Measurements from ENCODE around the gene E2F2.
"Not testable (repeated sequence)": the region's sequence is repeated elsewhere in the genome, so short reads cannot be mapped to it uniquely, and the experiment has no call there.

The E2F2 gene

DNA sequence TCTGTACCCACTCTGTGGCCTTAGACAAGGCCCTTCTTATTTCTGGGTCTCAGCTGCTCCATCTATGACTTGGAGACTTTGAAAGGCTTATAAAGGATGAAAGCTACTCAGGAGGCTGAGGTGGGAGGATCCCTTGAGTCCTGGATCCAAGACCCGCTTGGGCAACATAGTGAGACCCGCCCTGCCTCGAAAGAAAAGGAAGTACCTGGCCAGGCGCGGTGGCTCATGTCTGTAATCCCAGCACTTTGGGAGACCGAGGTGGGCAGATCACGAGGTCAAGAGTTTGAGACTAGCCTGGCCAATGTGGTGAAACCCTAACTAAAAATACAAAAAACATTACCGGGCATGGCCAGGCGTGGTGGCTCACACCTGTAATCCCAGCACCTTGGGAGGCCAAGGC, 14.8 kb upstream of the E2F2 start:
- Histone ChIP-seq H3K36me3 (ENCODE audit: control insufficient read depth, insufficient read depth, low read length) (no peaks in the 10 kb centered on the region), H3K4me1 (ENCODE audit: control insufficient read depth, insufficient read depth, low read length) (peaks cover 15% of the 10 kb centered on the region), H3K9me3 (ENCODE audit: control insufficient read depth, low read length) (no peaks in the 10 kb centered on the region), H3K27me3 (ENCODE audit: control insufficient read depth, insufficient read depth, low read length, poor library complexity, severe bottlenecking) (no peaks in the 10 kb centered on the region), H3K4me3 (ENCODE audit: insufficient read depth, low read depth, low read length) (no peak overlapping the region), H3K27ac (ENCODE audit: insufficient read depth, low read depth, low read length, poor library complexity, severe bottlenecking) (no peak overlapping the region)
- 91 to 95% methylated on average over 9 of the region's 9 CpGs for WGBS, 2 experiments

DNA sequence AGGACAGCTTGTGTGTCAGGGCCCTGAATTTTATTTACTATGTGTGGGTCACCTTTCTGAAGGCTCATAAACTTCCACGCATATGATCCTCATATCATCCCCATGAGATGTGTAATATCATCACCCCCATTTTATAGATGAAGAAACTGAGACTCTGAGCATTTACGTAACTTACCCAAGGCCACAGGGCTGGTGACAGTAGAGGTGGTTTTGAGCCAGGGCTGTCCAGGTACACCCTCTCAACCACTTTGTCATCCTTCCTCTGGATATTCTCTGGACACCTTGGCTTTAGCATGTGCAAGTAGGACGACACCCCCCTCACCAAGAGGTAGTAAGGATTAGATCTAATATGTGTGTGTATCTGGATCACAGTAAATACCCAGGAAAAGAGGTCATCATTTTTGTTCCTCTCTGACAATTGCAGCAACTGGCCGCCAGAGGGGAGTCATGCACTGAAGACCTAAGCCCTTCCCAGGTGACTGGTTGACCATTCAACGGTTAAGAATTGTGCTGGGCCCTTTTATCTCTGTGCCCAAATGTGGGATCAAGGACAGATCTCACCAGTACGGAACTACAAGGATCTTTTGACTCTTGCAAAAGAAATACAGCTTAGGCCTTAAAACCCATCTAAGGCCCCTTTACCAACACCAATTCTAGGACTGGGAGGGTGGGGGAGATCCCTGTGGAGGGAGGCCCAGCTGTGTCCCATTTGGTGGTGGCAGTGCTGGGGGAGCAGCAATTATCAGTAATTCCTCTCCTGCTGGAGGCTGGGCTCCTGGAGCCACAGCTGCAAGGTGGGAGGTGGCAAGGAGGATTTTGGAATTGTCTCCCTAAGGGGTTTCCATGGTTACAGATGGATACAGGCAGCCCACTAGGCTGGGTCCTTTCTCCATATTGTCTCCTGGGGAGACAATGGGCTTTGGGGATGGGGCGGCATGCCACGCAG, 13.7 kb upstream of the E2F2 start:
- Histone ChIP-seq H3K9me3 (ENCODE audit: control insufficient read depth, low read length) (no peaks in the 10 kb centered on the region), H3K27ac (ENCODE audit: insufficient read depth, low read depth, low read length, poor library complexity, severe bottlenecking) (peak overlapping the region; percentile 22), H3K4me1 (ENCODE audit: control insufficient read depth, insufficient read depth, low read length) (peaks cover 10% of the 10 kb centered on the region), H3K36me3 (ENCODE audit: control insufficient read depth, insufficient read depth, low read length) (no peaks in the 10 kb centered on the region), H3K4me3 (ENCODE audit: insufficient read depth, low read depth, low read length) (no peak overlapping the region), H3K27me3 (ENCODE audit: control insufficient read depth, insufficient read depth, low read length, poor library complexity, severe bottlenecking) (no peaks in the 10 kb centered on the region)
- 28 to 39% methylated on average over 7 to 8 of the region's 8 CpGs for WGBS, 2 experiments

DNA sequence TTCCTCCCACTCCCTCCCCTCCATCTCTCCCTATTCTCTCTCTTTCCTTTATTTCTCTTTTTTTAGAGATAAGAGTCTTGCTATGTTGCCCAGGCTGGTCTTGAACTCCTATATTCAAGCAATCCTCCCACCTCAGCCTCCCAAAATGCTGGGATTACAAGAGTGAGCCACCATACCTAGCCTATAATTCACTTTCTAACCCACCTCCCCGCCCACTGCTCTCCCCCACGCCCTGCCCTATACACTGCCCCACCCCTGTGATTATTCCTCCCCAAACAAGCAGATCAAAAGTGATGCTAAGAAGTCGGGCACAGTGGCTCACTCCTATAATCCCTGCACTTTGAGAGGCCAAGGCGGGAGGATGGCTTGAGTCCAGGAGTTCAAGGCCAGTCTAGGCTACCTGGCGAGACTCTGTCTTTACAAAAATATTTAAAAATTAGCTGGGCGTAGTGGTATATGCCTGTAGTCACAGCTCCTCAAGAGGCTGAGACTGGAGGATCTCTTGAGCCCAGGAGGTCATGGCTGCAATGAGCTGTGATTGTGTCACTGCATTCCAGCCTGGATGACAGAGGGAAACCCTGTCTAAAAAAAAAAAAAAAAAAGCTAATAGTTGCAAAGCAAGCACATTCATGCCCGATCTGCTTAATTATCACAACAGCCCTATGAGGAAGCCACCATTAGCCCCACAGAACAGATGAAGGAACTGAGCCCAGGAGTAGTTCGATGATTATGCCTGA, 12.8 kb upstream of the E2F2 start:
- peaks cover 10% of the 10 kb centered on the region for H3K4me1 ChIP-seq (ENCODE audit: control insufficient read depth, insufficient read depth, low read length)

DNA sequence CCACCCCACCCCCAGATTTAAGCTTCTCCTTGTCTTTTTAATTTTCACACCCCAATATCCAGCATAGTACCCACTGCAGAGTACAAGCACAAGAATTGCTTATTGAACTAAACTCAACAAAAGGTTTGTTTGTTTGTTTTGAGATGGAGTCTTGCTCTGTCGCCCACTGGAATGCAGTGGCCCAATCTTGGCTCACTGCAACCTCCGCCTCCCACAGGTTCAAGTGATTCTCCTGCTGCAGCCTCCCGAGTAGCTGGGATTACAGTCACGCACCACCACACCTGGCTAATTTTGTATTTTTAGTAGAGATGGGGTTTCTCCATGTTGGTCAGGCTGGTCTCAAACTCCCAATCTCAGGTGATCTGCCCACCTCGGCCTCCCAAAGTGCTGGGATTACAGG, 11.9 kb upstream of the E2F2 start:
- H3K4me1 ChIP-seq (ENCODE audit: control insufficient read depth, insufficient read depth, low read length); H3K27ac ChIP-seq (ENCODE audit: insufficient read depth, low read depth, low read length, poor library complexity, severe bottlenecking); H3K4me3 ChIP-seq (ENCODE audit: insufficient read depth, low read depth, low read length); H3K9me3 ChIP-seq (ENCODE audit: control insufficient read depth, low read length); H3K27me3 ChIP-seq (ENCODE audit: control insufficient read depth, insufficient read depth, low read length, poor library complexity, severe bottlenecking); H3K36me3 ChIP-seq (ENCODE audit: control insufficient read depth, insufficient read depth, low read length): not testable (repeated sequence)
- 87 to 92% methylated on average over 5 of the region's 5 CpGs for WGBS, 2 experiments

More for the DNA sequence above, 12.8 kb upstream of the E2F2 start:
- no peaks in the 10 kb centered on the region for H3K36me3 ChIP-seq (ENCODE audit: control insufficient read depth, insufficient read depth, low read length)
- no peaks in the 10 kb centered on the region for H3K9me3 ChIP-seq (ENCODE audit: control insufficient read depth, low read length)
- WGBS, 2 experiments: 89 to 90% methylated on average over 8 of the region's 8 CpGs
- no peaks in the 10 kb centered on the region for H3K27me3 ChIP-seq (ENCODE audit: control insufficient read depth, insufficient read depth, low read length, poor library complexity, severe bottlenecking)
- H3K27ac ChIP-seq (ENCODE audit: insufficient read depth, low read depth, low read length, poor library complexity, severe bottlenecking): no peak overlapping the region
- no peak overlapping the region for H3K4me3 ChIP-seq (ENCODE audit: insufficient read depth, low read depth, low read length)

DNA sequence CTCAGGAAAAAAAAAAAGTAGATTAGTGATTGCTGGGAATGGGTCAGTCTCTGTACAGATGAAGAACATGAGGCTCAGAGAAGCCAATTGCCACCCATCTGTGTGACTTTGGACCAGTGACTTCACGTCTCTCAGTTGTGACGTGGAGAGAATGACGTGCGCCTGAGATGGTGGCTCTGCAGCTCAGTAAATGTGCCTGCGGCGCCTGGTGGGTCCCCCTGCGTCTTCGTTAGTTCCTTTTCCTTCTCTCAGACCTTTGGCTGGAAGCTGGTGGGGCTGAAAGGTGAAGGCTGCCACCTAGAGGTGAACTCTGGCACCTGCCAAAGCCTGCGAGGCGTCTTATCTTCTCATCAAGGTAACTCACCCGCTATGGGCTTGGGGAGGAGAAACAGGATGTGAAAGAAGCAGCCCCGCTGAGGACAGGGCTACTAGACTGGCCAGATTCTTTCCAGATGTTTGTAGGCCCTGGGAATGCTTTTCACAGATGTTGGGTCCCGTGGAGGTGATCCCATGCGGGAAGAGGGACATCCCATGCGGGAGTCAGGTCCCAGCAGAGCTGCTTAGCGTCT, 8.7 kb upstream of the E2F2 start:
- WGBS, 2 experiments: 13 to 15% methylated on average over 16 of the region's 16 CpGs
- H3K9me3 ChIP-seq (ENCODE audit: control insufficient read depth, low read length): no peaks in the 10 kb centered on the region
- H3K4me3 ChIP-seq (ENCODE audit: insufficient read depth, low read depth, low read length): no peak overlapping the region
- H3K4me1 ChIP-seq (ENCODE audit: control insufficient read depth, insufficient read depth, low read length): peaks cover under 1% of the 10 kb centered on the region
- H3K36me3 ChIP-seq (ENCODE audit: control insufficient read depth, insufficient read depth, low read length): no peaks in the 10 kb centered on the region
- H3K27ac ChIP-seq (ENCODE audit: insufficient read depth, low read depth, low read length, poor library complexity, severe bottlenecking): no peak overlapping the region
- H3K27me3 ChIP-seq (ENCODE audit: control insufficient read depth, insufficient read depth, low read length, poor library complexity, severe bottlenecking): no peaks in the 10 kb centered on the region

DNA sequence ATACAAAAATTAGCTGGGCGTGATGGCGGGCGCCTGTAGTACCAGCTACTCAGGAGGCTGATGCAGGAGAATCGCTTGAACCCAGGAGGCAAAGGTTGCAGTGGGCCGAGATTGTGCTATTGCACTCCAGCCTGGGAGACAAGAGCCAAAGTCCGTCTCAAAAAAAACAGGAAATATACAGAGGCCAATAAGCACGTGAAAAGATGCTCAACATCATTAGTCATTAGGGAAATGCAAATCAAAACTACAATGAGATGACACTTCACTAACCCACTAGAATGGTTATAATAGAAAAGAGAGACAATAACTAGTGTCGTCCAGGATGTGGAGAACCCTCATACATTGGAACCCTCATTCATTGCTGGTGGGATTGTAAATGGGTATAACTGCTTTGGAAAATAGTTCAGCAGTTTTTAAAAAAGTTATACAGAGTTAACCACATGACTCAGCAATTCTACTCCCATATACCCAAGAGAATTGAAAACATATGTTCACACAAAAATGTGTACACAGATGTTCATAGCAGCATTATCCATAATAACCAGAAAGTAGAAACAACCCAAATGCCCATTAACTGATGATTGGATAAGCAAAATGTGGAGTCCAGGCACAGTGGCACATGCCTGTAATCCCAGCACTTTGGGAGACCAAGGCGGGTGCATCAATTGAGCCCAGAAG, 6.4 kb upstream of the E2F2 start:
- 88 to 90% methylated on average over 9 of the region's 9 CpGs for WGBS, 2 experiments
- peaks cover 10% of the 10 kb centered on the region for H3K27me3 ChIP-seq (ENCODE audit: control insufficient read depth, insufficient read depth, low read length, poor library complexity, severe bottlenecking)
- H3K4me1 ChIP-seq (ENCODE audit: control insufficient read depth, insufficient read depth, low read length): peaks cover under 1% of the 10 kb centered on the region
- no peaks in the 10 kb centered on the region for H3K36me3 ChIP-seq (ENCODE audit: control insufficient read depth, insufficient read depth, low read length)
- no peaks in the 10 kb centered on the region for H3K9me3 ChIP-seq (ENCODE audit: control insufficient read depth, low read length)
- no peak overlapping the region for H3K27ac ChIP-seq (ENCODE audit: insufficient read depth, low read depth, low read length, poor library complexity, severe bottlenecking)
- H3K4me3 ChIP-seq (ENCODE audit: insufficient read depth, low read depth, low read length): no peak overlapping the region

DNA sequence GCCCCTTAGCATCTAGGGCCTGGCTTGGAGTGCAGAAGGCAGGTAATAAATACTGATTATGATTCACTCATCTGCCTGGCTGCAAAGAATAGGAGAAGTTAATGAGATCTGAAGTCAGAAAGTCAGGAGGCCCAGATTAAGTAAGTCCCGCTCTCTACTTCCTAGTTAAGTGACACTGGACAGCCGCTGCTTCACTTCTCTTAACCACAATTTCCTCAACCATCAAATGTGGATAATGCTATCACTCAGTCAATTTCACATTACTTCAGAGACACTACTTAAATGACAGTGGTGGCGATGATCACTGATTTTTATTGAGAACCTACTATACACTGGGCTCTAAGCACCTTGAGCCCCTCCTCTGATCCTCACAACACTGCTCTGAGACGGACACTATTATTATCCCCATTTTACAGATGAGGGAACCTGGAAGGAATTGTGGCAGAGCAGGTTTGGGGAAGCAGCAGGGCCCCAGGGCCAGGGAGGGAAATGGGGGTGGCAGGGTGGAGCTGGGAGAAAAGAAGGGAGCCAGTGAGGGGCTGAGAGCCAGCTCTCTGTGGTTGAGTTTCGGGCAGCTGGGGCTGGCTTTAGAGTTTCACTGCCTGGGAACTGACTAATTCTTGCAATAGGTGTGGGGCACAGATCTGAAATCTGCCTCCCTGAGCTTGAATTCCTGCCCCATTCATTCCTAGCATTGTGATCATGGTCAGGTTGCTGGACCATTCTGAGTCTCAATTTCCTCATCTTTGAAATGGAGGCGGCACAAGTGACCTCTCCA, 2.4 kb upstream of the E2F2 start:
- peaks cover 33% of the 10 kb centered on the region for H3K27me3 ChIP-seq (ENCODE audit: control insufficient read depth, insufficient read depth, low read length, poor library complexity, severe bottlenecking)
- H3K27ac ChIP-seq (ENCODE audit: insufficient read depth, low read depth, low read length, poor library complexity, severe bottlenecking): no peak overlapping the region
- H3K4me3 ChIP-seq (ENCODE audit: insufficient read depth, low read depth, low read length): no peak overlapping the region
- no peaks in the 10 kb centered on the region for H3K9me3 ChIP-seq (ENCODE audit: control insufficient read depth, low read length)
- WGBS, 2 experiments: 91 to 98% methylated on average over 5 to 6 of the region's 6 CpGs
- H3K36me3 ChIP-seq (ENCODE audit: control insufficient read depth, insufficient read depth, low read length): no peaks in the 10 kb centered on the region
- H3K4me1 ChIP-seq (ENCODE audit: control insufficient read depth, insufficient read depth, low read length): peaks cover 26% of the 10 kb centered on the region

DNA sequence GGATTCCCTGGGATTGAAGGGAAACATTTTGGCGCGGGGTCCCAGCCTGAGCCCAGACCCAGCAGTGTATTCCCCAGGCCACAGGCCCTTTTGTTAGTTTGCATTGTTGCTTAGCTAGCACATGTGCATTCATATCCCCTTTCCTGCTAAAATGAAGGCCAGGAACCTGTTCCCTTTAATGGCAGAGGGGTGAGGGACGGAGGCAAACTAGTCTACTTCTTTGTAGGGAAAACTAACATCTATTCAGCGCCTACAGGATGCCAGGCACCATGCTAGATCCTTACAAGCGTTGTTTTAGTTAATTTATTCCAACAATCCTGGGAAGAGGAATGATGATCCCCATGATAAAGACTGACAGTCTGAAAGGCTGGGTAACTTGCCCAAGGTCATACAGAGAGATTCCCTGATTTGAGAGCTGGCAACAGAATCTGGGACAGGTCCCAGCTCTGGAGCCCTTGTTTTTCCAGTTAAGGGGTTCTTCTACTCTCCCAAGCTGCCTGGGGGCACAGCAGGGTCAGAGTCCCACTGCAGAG, 595 bp upstream of the E2F2 start:
- no peaks in the 10 kb centered on the region for H3K9me3 ChIP-seq (ENCODE audit: control insufficient read depth, low read length)
- H3K36me3 ChIP-seq (ENCODE audit: control insufficient read depth, insufficient read depth, low read length): no peaks in the 10 kb centered on the region
- 20 to 22% methylated on average over 5 of the region's 5 CpGs for WGBS, 2 experiments
- H3K27ac ChIP-seq (ENCODE audit: insufficient read depth, low read depth, low read length, poor library complexity, severe bottlenecking): peak overlapping the region; percentile 39
- H3K27me3 ChIP-seq (ENCODE audit: control insufficient read depth, insufficient read depth, low read length, poor library complexity, severe bottlenecking): peaks cover 33% of the 10 kb centered on the region
- peaks cover 26% of the 10 kb centered on the region for H3K4me1 ChIP-seq (ENCODE audit: control insufficient read depth, insufficient read depth, low read length)
- H3K4me3 ChIP-seq (ENCODE audit: insufficient read depth, low read depth, low read length): peak overlapping the region; percentile 8

DNA sequence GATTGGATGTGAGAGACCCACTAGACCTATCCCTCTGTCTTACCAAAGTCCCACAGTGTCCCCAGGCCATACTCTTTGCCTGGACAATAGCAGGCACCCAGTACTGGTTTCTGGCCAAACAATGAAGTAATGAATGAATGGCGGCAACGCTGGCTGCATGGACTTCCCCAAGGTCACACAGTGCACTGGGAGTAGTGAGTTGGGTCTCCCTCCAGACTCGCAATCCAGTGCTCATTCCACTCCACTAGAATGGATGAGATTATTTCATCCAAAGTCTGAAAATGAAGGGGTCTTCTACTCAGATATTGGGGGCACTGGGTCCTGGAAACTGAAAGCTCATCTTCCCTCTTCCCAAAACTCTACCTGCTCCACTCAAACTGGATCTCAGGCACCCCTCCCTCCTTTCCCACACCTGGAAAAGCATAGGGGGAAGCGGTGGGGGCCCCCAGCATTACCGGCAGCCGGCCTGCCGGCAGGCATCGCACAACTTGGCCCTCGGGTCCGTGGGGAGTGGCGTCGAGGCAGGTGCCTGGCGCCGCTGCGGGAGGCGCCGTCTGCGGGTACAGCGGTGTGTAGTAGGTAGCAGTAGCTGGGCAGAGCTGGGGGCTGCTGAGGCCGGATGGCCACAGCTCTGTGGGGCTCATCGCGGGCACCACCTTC, 816 bp downstream of the E2F2 start:
- peak overlapping the region; percentile 65 for H3K4me3 ChIP-seq (ENCODE audit: insufficient read depth, low read depth, low read length)
- no peaks in the 10 kb centered on the region for H3K36me3 ChIP-seq (ENCODE audit: control insufficient read depth, insufficient read depth, low read length)
- H3K27ac ChIP-seq (ENCODE audit: insufficient read depth, low read depth, low read length, poor library complexity, severe bottlenecking): no peak overlapping the region
- H3K4me1 ChIP-seq (ENCODE audit: control insufficient read depth, insufficient read depth, low read length): peaks cover 38% of the 10 kb centered on the region
- no peaks in the 10 kb centered on the region for H3K9me3 ChIP-seq (ENCODE audit: control insufficient read depth, low read length)
- WGBS, 2 experiments: 18 to 21% methylated on average over 22 of the region's 22 CpGs
- H3K27me3 ChIP-seq (ENCODE audit: control insufficient read depth, insufficient read depth, low read length, poor library complexity, severe bottlenecking): peaks cover 33% of the 10 kb centered on the region
